PC-9 (cell line): Measurements from ENCODE around the gene POMZP3.
"Not testable (repeated sequence)": the region's sequence is repeated elsewhere in the genome, so short reads cannot be mapped to it uniquely, and the experiment has no call there.

ENCODE experiments used
- EZH2 ChIP-seq: fragments of 200-600 bp; sonication (generic); IDR thresholded peaks from 2 replicates; pipeline ENCODE4 v1.8.0; 2017; ENCODE audit warnings: antibody characterized with exemption, low read depth
- TF ChIP-seq, protein P1 (sequence below): fragments of 200-600 bp; sonication (generic); conservative IDR thresholded peaks from 2 replicates; pipeline ENCODE4 v1.6.1; 2017; ENCODE audit warnings: mixed run types, antibody characterized with exemption, mild to moderate bottlenecking, moderate library complexity

DNA sequence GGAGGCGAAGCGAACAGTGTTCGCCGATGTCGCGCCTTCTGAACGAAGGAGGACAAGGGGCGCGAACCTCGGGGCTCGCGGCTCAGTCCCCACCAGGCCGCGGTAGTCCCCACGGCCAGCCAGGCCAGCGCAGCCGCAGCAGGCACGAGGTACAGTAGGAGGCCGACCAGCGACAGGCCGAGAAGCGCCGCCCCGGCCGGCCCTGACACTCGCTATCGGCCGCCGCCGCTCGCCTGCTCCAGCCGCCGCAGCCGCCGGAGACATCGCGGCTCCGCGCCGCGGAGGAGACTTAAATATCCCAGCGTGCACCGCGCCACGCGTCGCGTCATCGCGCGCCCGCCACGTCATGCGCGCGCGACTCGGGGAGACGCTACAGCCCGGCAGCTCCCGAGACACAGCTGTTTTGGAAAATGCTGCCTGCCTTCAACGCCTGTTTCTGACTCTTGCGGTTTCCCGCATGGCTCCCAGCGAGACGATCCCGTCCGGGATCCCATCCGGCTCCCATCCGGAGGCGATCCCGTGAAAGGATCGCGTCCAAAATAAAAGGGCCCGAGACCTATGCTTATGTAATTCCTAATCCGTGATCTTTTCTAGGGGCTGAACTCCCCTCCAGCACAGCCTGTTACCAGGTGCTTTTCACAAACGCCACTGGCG lies at the start of gene POMZP3:
- TF ChIP-seq, protein P1, sequence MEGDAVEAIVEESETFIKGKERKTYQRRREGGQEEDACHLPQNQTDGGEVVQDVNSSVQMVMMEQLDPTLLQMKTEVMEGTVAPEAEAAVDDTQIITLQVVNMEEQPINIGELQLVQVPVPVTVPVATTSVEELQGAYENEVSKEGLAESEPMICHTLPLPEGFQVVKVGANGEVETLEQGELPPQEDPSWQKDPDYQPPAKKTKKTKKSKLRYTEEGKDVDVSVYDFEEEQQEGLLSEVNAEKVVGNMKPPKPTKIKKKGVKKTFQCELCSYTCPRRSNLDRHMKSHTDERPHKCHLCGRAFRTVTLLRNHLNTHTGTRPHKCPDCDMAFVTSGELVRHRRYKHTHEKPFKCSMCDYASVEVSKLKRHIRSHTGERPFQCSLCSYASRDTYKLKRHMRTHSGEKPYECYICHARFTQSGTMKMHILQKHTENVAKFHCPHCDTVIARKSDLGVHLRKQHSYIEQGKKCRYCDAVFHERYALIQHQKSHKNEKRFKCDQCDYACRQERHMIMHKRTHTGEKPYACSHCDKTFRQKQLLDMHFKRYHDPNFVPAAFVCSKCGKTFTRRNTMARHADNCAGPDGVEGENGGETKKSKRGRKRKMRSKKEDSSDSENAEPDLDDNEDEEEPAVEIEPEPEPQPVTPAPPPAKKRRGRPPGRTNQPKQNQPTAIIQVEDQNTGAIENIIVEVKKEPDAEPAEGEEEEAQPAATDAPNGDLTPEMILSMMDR, result not testable (repeated sequence)
- TF ChIP-seq EZH2, result not testable (repeated sequence)
